C4-2B (cell line): ENCODE results near the gene CDKL1.
A peak's percentile ranks its signal among the peaks of the same experiment; 100 is the strongest.

Experiments used
- H3K27ac ChIP-seq: fragments of 450-650 bp; 2 replicates; pipeline ENCODE4 v1.5.1; 2017
- ZFX ChIP-seq: fragments of 450-650 bp; IDR thresholded peaks from 2 replicates; pipeline ENCODE4 v1.6.1; 2017
- TF ChIP-seq, protein P1 (sequence below): fragments of 450-650 bp; conservative IDR thresholded peaks from 2 replicates; pipeline ENCODE4 v1.5.1; 2017; ENCODE audit warnings: mild to moderate bottlenecking

Gene CDKL1

DNA sequence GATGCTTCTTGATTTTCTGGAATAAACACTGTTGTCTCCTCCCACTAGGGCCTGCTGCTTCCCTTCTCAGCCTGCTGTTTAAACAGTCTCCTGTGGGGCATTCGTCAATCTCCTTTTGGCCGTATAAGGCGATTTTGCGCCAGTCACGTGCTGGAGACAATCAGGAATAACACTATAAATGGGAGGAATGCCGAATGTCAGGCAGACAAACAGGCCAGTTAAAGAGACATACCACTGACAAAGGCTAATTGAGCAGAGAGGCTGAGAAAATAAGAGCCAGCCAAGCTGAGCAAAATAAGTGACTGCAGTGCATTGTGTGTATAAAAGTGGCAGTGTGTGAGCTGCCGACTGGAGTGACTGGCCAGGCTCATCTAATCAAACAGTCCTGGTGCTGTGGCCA lies 61.3 kb downstream of the CDKL1 start:
- H3K27ac ChIP-seq = no peak overlapping the region
- no peak for TF ChIP-seq ZFX

- H3K27ac ChIP-seq = no peak overlapping the region
These were observed 62.5 kb downstream of the CDKL1 start for GRCh38 chr14:50334211-50334610.

GRCh38 chr14:50333014-50333509 lies 63.6 kb downstream of the CDKL1 start:
- H3K27ac ChIP-seq = no peak overlapping the region
- TF ChIP-seq ZFX = no peak
- TF ChIP-seq, protein P1, sequence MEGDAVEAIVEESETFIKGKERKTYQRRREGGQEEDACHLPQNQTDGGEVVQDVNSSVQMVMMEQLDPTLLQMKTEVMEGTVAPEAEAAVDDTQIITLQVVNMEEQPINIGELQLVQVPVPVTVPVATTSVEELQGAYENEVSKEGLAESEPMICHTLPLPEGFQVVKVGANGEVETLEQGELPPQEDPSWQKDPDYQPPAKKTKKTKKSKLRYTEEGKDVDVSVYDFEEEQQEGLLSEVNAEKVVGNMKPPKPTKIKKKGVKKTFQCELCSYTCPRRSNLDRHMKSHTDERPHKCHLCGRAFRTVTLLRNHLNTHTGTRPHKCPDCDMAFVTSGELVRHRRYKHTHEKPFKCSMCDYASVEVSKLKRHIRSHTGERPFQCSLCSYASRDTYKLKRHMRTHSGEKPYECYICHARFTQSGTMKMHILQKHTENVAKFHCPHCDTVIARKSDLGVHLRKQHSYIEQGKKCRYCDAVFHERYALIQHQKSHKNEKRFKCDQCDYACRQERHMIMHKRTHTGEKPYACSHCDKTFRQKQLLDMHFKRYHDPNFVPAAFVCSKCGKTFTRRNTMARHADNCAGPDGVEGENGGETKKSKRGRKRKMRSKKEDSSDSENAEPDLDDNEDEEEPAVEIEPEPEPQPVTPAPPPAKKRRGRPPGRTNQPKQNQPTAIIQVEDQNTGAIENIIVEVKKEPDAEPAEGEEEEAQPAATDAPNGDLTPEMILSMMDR = no peak

More at GRCh38 chr14:50334211-50334610, 62.5 kb downstream of the CDKL1 start:
- TF ChIP-seq, protein P1 = no peak
- TF ChIP-seq ZFX = no peak

GRCh38 chr14:50331596-50331995 lies 65.1 kb downstream of the CDKL1 start:
- TF ChIP-seq, protein P1 = no peak
- TF ChIP-seq ZFX = no peak
- no peak overlapping the region for H3K27ac ChIP-seq

DNA sequence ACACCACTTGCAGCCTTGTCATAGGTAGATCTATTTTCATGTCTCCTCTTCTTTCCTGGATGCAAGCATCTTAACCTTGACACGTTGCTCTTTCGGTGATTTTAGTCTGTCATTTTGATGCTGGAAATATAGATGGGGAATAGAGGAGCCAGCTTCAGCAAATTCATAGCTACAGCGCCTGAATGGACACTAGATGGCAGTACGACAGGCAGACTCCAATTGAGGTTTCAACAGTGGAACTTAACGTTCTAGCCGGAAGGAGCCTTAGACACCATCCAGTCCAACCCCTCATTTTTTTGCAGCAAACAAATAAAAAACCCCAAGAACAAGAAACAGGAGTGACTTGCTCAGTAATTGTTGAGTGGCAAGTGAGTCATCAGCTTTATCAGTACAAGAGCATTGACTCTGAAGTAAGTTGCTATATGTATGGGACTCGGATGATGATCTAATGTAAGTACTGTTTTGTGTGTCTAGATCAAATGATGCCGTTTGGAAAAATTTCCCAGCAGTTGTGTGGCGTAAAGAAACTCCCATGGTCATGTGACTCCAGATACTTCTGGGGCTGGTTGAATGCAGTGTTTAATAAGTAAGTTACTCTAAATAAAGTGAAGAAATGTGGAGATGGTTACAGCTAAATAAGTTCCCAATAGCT lies 75.5 kb downstream of the CDKL1 start:
- no peak for TF ChIP-seq ZFX
- TF ChIP-seq, protein P1 = peak; percentile 96
- no peak overlapping the region for H3K27ac ChIP-seq

GRCh38 chr14:50320283-50320682 lies 76.4 kb downstream of the CDKL1 start:
- H3K27ac ChIP-seq = no peak overlapping the region
- TF ChIP-seq ZFX = no peak
- TF ChIP-seq, protein P1 = no peak

DNA sequence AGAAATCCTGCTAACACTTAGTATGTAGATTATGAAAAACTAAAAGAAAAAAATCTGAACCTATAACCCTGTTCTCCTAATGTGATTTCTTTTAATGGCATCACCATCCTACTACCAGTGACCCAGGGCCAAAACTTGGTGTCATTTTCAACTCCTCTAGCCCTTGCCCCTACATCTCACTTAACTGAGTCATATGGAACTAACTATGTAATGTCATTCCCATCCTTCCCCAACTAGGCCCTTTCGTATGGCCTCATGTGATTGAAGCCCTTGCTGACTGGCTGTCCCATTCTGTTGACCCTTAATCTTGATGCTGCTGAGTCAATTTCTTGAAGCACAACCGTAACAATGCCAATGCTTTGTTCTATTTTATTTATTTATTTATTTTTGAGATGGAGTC lies 77.0 kb downstream of the CDKL1 start:
- no peak for TF ChIP-seq ZFX
- TF ChIP-seq, protein P1 = no peak
- no peak overlapping the region for H3K27ac ChIP-seq

DNA sequence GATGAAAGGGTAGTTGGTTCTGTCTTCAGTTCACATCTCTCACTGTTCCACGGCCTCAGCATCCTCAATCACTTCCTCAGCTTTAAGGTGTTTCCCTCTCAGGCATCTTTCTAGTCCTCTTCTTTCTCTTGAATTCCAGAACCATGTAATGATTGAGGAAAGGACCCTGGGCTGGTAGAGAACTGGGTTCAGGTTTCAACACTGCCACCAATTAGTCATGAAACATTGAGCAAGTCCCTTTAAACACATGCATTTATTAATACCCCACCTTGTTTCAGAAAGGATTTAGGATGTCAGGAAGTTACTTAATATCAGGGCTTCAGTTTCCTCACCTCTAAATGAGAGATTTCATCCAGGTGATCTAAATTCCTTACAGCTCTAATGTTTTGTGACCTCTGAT lies 77.4 kb downstream of the CDKL1 start:
- no peak overlapping the region for H3K27ac ChIP-seq
- TF ChIP-seq, protein P1 = no peak
- TF ChIP-seq ZFX = no peak
